Stimulated activated CD4-positive, alpha-beta T cell treated with anti-CD3 and anti-CD28 coated beads, Interleukin-1b, Interleukin-23, amount 100 ng/mL, for 1 hour (primary cell): ENCODE data around the gene ACTL10.
A peak's percentile ranks its signal among the peaks of the same experiment; 100 is the strongest.
"Not testable (repeated sequence)": the region's sequence is repeated elsewhere in the genome, so short reads cannot be mapped to it uniquely, and the experiment has no call there.

ENCODE experiments used
- DNase-seq, 2 donors: peaks; one replicate each; pipeline ENCODE4 v3.0.0-alpha.2; 2020; ENCODE audit warnings: low read depth in 2 of 2

The ACTL10 gene

DNA sequence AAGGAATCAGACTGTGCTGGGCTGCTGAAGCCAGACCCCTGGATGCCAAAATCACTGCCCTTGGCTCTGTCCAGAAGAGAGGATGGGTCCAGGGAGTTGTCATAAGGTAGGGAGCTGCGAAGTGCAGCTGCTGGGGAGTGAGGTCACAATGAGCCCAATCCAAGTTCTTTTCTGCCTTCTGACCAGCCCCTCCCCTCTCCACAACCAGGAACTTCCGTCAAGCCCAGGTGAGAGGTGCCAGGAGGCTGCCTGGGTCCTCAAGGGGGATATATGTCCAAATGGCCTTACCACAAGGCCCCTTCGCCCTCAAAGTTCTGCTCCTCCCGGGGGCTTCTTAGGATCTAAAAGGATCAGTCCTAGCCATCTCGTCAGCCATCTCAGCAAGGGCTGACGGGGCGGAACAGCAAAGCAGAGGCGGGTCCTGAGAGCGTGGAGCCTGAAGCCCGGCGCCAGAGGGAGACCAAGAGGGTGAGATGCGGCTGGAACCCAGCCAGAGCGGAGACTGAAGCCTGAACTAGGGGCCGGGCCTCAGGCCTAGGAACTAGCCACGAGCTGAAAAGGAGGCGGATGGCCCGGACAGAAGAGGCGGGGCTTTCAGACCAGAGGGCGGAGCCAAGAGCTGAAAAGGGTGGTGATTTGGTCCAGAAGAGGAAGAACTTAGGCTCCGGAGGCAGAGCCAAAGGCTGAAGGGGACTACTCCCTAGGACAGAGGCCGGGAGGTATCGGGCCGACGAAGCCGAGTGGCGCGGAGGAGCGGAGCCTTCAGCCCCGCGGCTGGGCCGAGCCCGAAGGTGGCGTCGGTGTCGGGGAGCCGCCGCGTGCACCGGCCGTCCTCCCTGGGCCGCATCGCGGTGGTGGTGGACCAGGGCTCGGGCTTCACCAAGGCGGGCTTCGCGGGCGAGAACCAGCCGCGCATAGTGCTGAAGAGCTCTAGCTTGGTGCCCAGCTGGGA is at the start of gene ACTL10:
ACTL10 (plus strand) TSS at position 651 of the 952 bp plus-strand sequence. CDS start 555 bp downstream, outside the sequence.
- peak; percentile 34 to 70 for DNase-seq

DNA sequence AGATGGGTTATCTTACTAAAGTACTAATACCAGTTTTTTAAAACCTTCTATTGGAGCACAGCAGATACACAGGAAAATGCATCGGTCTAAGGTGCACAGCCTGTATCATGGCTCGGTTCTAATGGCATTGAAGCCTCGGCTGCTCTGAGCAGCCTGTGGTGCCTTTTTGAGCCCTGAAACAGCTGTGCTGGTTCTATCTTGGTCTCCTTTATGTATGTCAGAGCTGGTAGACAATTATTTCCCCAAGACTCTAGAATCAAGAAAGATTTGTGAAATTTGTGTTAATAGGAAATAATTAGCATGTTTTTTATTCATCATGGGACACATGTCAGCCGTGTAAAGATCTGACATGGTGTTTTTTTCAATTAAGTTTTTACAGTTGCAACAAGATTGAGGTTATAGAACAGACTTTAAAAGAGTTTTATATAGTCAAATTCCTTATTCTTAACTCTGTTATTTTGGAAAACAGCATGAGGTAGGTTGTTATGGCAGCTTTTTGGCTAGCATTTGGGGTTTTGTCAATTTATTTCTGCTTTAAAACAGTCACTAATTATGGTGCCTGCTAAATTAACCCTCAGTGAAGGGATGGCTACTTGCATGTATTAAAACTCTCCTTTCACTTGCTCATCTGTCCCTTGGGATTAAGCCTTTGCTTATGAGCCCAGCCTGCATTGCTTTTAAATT is 44.9 kb upstream of the ACTL10 start:
- no peak for DNase-seq

DNA sequence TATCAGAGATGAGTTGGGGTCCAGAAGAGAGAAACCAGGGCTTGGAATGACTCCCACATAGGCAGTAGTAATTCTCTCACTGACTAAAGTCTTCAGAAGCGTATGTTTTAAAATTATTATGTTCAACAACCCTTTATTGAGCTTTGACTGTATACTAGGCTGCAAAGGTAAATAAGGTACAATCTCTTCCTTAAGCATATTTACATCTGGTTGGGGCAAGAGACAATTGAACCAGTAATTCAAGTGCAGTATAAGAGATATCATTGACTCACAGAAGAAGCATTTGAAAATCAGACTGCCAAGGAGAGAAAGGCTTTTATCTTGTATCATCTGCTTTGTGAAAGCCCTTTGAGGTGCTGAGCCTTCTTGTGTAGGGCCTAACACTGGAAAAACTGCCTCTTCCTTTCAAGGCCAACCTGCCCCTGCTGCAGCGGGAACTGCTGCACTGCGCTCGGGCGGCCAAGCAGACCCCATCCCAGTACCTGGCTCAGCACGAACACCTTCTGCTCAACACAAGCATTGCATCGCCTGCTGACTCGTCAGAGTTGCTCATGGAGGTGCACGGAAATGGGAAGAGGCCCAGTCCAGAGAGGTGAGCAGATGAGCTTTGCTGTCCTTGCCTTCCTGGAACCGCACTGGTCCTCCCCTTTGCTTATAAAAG is 43.9 kb upstream of the ACTL10 start:
- no peak for DNase-seq

- DNase-seq: no peak
Measured at GRCh38 chr20:33624399-33624798, 42.3 kb upstream of the ACTL10 start.

DNA sequence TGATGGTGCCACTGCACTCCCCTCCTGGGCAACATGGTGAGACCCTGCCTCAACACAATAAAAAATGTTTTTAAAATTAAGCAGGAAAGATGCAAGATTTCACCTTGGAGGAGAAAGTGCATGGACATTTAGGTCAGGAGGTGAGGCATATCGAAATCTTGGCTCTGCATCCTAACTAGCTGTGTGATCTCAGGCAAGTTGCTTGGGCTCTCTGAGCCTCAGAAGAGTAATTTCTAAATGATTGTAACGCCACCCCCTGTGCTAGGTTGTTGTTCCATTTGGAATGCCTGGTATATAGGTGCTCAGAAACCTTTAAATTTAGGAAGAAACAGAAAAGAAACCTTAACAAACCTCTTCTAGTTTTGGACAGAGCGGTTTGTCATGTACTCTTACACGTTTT is 40.6 kb upstream of the ACTL10 start:
- no peak for DNase-seq

DNA sequence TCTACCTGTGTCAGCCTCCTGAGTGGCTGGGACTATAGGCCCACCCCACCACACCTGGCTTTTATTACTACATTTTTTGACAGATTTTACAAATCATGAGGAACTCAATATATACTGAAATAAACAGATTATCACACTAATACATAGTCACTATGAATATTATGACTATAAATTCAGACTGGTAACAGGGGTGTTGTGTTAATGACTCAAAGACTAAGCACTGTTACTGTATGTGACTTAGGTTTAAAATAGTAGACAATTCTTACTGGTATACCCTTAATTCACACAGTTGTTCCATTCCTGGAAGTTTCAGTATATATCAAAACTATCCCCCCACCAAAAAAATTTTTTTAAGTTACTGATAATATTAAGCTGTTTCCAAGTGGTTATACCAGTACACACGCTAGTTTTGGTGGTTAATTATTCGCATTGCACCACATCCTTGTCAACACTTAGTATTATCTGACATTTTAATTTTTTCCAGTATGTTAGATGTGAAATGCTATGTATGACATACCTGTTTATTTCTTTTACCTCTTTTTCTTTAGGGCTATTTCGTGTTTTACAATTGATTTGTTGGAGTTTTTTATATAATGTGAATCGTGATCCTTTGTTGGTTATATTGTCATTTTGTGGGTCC is 39.0 kb upstream of the ACTL10 start:
- no peak for DNase-seq

- no peak for DNase-seq
Measured at GRCh38 chr20:33629533-33629932, 37.2 kb upstream of the ACTL10 start.

DNA sequence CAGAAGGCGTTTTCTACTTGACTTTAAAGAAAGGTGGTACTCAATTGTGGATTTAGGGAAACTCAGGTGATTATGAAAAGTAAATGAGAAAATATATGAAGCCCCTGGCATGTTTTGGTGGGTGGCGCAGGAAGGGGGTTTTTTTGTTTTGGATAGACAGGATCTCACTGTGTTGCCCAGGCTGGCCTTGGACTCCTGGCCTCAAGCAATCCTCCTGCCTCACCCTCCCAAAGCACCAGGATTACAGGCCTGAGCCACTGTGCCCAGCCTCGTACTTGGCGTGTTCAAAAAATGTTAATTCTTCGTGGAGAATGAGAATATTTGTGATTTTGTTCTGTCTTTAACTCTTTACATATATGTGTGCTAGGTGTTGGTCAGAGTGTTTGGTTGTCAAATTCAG is 36.8 kb upstream of the ACTL10 start:
- no peak for DNase-seq

- DNase-seq: no peak
Measured at GRCh38 chr20:33630507-33630906, 36.2 kb upstream of the ACTL10 start.

- not testable (repeated sequence) for DNase-seq
Measured at GRCh38 chr20:33631910-33632309, 34.8 kb upstream of the ACTL10 start.

DNA sequence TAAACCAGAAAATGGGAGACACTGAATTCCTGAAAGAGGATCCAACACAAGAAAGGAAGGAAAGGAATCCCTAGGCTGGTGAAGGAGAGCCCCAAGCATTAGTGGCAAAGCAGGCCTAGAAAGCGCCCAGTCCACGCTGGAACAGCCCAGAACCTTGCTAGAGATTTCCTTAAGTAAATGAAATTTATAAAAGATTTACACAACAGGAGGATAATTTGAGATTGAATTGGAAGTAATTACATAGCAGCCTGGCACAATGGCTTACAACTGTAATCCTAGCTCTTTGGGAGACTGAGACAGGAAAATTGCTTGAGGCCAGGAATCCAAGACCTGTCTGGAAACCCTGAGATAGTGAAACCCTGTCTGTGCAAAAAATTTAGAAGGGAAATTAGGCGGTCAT is 31.4 kb upstream of the ACTL10 start:
- no peak for DNase-seq

- DNase-seq: no peak
Measured at GRCh38 chr20:33636776-33637175, 30.0 kb upstream of the ACTL10 start.

GRCh38 chr20:33640287-33640686 is 26.5 kb upstream of the ACTL10 start:
- DNase-seq: no peak

GRCh38 chr20:33644313-33645071 is 22.3 kb upstream of the ACTL10 start:
- DNase-seq: no peak

DNA sequence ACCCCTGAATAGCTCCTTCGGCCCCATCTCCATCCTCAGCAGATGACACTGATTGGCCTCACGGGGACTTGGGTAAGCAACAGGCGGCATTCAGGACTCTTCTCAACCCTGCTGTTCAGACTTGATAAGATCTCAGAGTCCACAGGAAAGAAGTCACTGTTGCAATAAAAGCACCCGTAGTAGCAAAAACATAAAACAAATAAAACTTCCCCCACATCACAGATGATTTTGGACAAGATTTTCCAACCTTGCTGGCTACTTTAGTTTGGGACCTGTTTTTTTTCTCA is 21.7 kb upstream of the ACTL10 start:
- DNase-seq: no peak

- DNase-seq: no peak
Measured at GRCh38 chr20:33645396-33645795, 21.3 kb upstream of the ACTL10 start.

DNA sequence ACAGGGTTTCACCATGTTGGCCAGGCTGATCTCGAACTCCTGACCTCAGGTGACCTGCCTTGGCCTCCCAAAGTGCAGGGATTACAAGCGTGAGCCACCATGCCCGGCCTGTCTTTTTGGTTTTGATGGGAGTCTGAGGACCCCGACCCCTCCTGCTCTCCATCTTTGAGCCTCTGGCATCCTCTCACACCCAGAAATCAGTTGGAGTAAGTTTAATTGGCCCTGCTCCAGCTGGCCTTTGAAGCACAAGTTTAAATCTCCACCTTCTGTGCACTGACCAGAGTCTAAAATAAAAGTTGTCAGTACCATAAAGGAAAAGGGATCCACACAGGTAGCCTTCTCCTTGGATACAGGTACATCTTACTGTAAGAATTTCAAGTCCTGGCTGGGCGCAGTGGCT is 20.6 kb upstream of the ACTL10 start:
- DNase-seq: no peak

- not testable (repeated sequence) for DNase-seq
Measured at GRCh38 chr20:33646959-33647602, 19.7 kb upstream of the ACTL10 start.

GRCh38 chr20:33647603-33648395 is 18.9 kb upstream of the ACTL10 start:
- no peak for DNase-seq

GRCh38 chr20:33648396-33649004 is 18.2 kb upstream of the ACTL10 start:
- no peak for DNase-seq
